Lung (tissue), 12 donors: Measurements from ENCODE around the gene PRKCE. TPM values are rescaled to one million over a fixed set of nuclear protein-coding genes. Genes with fewer than 3 reads are reported as not detected.

Experiments used
- ATAC-seq: fragments of 200-7000 bp; cut with Tn5 transposase; one replicate; pipeline ENCODE4 v1.9.1; 2020; ENCODE audit warnings: moderate number of reproducible peaks; ENCODE audit not compliant: insufficient read depth, low FRiP score
- DNase-seq, 3 donors: peaks; one replicate each; pipeline ENCODE4 v3.0.0-alpha.2; 2013 to 2017
- H3K27ac ChIP-seq, 2 donors: one replicate each; pipeline ENCODE4 v1.5.1; 2013; ENCODE audit warnings: mild to moderate bottlenecking in 2 of 2, moderate library complexity in 2 of 2, control low read depth in 1 of 2, inconsistent platforms in 1 of 2, low read depth in 1 of 2, low read length in 1 of 2
- H3K27me3 ChIP-seq, 3 donors: one replicate each; pipeline ENCODE4 v1.5.1; 2013; ENCODE audit warnings: low read length in 2 of 3; ENCODE audit not compliant: control insufficient read depth in 3 of 3, insufficient read depth in 3 of 3
- H3K36me3 ChIP-seq, 4 donors: one replicate each; pipeline ENCODE4 v1.5.1; 2013; ENCODE audit warnings: low read length in 4 of 4, mild to moderate bottlenecking in 1 of 4, moderate library complexity in 1 of 4; ENCODE audit not compliant: control insufficient read depth in 4 of 4, insufficient read depth in 4 of 4
- H3K4me1 ChIP-seq, 5 donors: one replicate each; pipeline ENCODE4 v1.5.1; 2013; ENCODE audit warnings: low read length in 5 of 5, mild to moderate bottlenecking in 2 of 5, moderate library complexity in 1 of 5; ENCODE audit not compliant: control insufficient read depth in 5 of 5, insufficient read depth in 5 of 5
- H3K4me3 ChIP-seq: one replicate; pipeline ENCODE4 v1.5.1; 2013; ENCODE audit warnings: mild to moderate bottlenecking, control low read depth, moderate library complexity
- H3K9ac ChIP-seq, 2 donors: one replicate each; pipeline ENCODE4 v1.5.1; 2013; ENCODE audit warnings: low read length in 2 of 2, control low read depth in 1 of 2; ENCODE audit not compliant: insufficient read depth in 1 of 2
- H3K9me3 ChIP-seq, 4 donors: one replicate each; pipeline ENCODE4 v1.5.1; 2013; ENCODE audit warnings: low read length in 3 of 4, mild to moderate bottlenecking in 1 of 4, moderate library complexity in 1 of 4; ENCODE audit not compliant: control insufficient read depth in 4 of 4, insufficient read depth in 3 of 4
- WGBS, 2 donors: extraction: QIAGEN DNeasy Blood & Tissue Kit; methylation state at CpG; one replicate each; pipeline ENCODE4 v1.1.7; 2013; 5-methylcytosine and 5-hydroxymethylcytosine counted together
- polyA plus RNA-seq, 2 donors: library from polyadenylated mRNA; stranded (reverse); fragments of 200-250 nt; gene quantifications; one replicate each; pipeline ENCODE4 v1.2.1, GENCODE V29; 2013
- total RNA-seq, 2 donors: library from RNA; depleted of rRNA in 1 of 2; stranded (reverse); fragments of >200 nt in 1 of 2; gene quantifications; one replicate each; pipeline ENCODE4 v1.2.1, GENCODE V29; 2014 to 2021
- TF ChIP-seq, protein P1 (sequence below): IDR thresholded peaks from 2 replicates; pipeline ENCODE4 v1.5.1; 2012; ENCODE audit warnings: mild to moderate bottlenecking; ENCODE audit errors: control extremely low read depth, extremely low read depth
- donor health status: control.
- donor health status: control.
- donor health status: Bipolar disorder and iron deficiency.
- donor health status: healthy.
- donor health status: DM: yes; HTN: yes; CAD: no.

The PRKCE gene
- total and polyA plus RNA-seq, 4 donors: 12.5 to 82.2 (median 32.1) TPM

- no peak overlapping the region for H3K4me3 ChIP-seq
- TF ChIP-seq, protein P1, sequence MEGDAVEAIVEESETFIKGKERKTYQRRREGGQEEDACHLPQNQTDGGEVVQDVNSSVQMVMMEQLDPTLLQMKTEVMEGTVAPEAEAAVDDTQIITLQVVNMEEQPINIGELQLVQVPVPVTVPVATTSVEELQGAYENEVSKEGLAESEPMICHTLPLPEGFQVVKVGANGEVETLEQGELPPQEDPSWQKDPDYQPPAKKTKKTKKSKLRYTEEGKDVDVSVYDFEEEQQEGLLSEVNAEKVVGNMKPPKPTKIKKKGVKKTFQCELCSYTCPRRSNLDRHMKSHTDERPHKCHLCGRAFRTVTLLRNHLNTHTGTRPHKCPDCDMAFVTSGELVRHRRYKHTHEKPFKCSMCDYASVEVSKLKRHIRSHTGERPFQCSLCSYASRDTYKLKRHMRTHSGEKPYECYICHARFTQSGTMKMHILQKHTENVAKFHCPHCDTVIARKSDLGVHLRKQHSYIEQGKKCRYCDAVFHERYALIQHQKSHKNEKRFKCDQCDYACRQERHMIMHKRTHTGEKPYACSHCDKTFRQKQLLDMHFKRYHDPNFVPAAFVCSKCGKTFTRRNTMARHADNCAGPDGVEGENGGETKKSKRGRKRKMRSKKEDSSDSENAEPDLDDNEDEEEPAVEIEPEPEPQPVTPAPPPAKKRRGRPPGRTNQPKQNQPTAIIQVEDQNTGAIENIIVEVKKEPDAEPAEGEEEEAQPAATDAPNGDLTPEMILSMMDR: no peak
- DNase-seq (no peak), ATAC-seq (no peak)
- WGBS, 2 donors: 91 to 100% methylated on average over 1 of the region's 1 CpG
- no peaks in the 10 kb centered on the region for H3K9me3 ChIP-seq
- no peak overlapping the region for H3K9ac ChIP-seq
- H3K27me3 ChIP-seq: no peaks in the 10 kb centered on the region
- H3K36me3 ChIP-seq: no peaks in the 10 kb centered on the region
- H3K27ac ChIP-seq: no peak overlapping the region
- H3K4me1 ChIP-seq: peaks cover 0 to 23% (median 7%) of the 10 kb centered on the region in 5 donors
Measured at GRCh38 chr2:45696708-45697107, 45.2 kb downstream of the PRKCE start.

GRCh38 chr2:45697190-45697589, 45.7 kb downstream of the PRKCE start:
- no peaks in the 10 kb centered on the region for H3K27me3 ChIP-seq
- no peak for DNase-seq
- H3K4me1 ChIP-seq: peaks cover 0 to 22% (median 7%) of the 10 kb centered on the region in 5 donors
- WGBS, 2 donors: 92 to 95% methylated on average over 5 of the region's 5 CpGs
- H3K9ac ChIP-seq: no peak overlapping the region
- ATAC-seq: no peak
- H3K27ac ChIP-seq: no peak overlapping the region
- TF ChIP-seq, protein P1: no peak
- no peak overlapping the region for H3K4me3 ChIP-seq
- no peaks in the 10 kb centered on the region for H3K9me3 ChIP-seq
- H3K36me3 ChIP-seq: no peaks in the 10 kb centered on the region

- Histone ChIP-seq H3K27ac (no peak overlapping the region), H3K9me3 (no peaks in the 10 kb centered on the region), H3K9ac (no peak overlapping the region), H3K27me3 (no peaks in the 10 kb centered on the region), H3K4me3 (no peak overlapping the region), H3K36me3 (no peaks in the 10 kb centered on the region), H3K4me1 (peaks cover 0 to 14% (median 7%) of the 10 kb centered on the region in 5 donors)
- ATAC-seq (no peak), DNase-seq (peak in 1 of 3 donors; percentile 32)
- TF ChIP-seq, protein P1: no peak
Measured at GRCh38 chr2:45698554-45698953, 47.1 kb downstream of the PRKCE start.

GRCh38 chr2:45699032-45699658, 47.7 kb downstream of the PRKCE start:
- Histone ChIP-seq H3K27ac (no peak overlapping the region), H3K36me3 (no peaks in the 10 kb centered on the region), H3K27me3 (no peaks in the 10 kb centered on the region), H3K4me1 (peaks cover 0 to 14% (median 7%) of the 10 kb centered on the region in 5 donors), H3K9me3 (no peaks in the 10 kb centered on the region), H3K9ac (no peak overlapping the region), H3K4me3 (no peak overlapping the region)
- DNase-seq (no peak), ATAC-seq (no peak)
- TF ChIP-seq, protein P1: no peak
- WGBS, 2 donors: 73 to 83% methylated on average over 7 of the region's 7 CpGs
